HG03439 (cell line): ENCODE measurements around the gene SHISAL1.

Source experiments
- ATAC-seq: cut with Tn5 transposase; IDR thresholded peaks from one replicate; pipeline ENCODE4 v1.9.1; 2021; ENCODE audit warnings: mild to moderate bottlenecking, moderate library complexity; ENCODE audit not compliant: unreplicated experiment

The SHISAL1 gene

GRCh38 chr22:44281768-44282637, 30.7 kb downstream of the SHISAL1 start:
- ATAC-seq = no peak

DNA sequence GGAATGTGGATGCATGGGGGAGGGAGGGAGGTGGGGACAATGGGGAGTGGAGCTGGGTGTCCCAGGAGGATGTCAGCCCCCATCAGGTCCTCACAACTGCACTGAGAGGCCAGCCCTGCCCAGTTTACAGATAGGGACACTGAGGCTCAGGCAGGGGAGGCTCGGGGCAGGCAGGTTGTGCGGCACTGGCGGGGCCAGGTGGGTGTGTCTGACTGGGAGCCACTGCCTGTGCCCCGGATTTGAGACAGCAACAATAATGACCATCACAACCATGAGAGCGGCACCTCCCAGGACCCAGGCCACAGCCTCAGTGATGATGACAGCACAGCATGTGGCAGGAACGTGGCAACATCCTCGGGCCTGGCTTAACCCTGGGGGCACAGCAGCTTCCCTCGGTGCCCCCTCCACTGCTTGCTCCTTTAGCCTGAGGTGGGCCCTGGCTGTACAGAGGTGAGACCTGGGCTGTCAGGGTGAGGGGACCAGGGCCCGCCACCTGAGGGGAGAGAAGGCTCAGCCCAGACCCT, 32.0 kb downstream of the SHISAL1 start:
- ATAC-seq = no peak

DNA sequence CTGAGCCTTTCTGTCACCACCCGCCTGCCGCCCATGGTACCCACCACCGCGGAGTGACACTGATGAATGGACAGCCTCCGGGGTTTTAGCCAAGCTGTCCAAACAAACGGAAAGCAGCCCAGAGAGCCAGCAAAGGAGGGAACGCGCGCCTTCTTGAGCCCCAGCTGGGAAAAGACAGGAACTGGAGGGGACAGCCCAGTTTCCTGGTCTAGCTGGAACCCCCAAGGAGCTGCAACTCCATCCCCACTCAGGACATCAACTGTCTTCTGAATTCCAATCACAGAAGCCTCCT, 33.7 kb downstream of the SHISAL1 start:
- ATAC-seq = no peak

GRCh38 chr22:44278243-44279068, 34.3 kb downstream of the SHISAL1 start:
- no peak for ATAC-seq

DNA sequence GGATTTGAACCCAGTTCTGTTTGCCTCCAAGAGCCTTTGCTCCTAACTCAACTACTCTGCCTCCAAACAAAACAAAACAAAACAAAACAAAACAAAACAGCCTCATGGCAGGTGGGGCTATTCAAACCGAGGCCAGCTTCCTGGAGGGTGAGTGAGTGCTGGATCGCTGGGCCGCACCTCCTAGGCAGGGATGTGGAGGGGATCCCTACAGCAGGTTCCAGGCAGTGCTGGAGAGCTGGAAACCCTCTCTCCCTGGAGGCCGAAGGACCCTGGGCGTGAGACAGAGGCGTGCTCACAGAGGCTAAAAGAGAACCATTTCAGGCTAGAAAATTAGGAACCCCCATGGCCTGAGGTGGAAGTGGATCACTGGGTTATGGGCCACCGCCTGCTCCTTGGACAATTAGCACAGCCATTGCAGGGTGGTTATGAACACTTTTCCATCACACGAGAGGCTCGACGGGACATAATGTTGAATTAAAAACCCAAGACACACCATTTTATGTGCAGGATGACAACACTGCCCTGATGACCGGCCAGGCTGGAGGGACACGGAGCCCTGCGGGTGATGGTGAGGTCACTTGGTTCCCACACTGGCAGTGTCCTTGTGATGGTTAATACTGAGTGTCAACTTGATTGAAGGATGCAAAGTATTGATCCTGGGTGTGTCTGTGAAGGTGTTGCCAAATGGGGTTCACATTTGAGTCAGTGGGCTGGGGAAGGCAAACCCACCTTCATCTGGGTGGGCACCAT, 35.2 kb downstream of the SHISAL1 start:
- no peak for ATAC-seq

- ATAC-seq = no peak
Measured at GRCh38 chr22:44276706-44277356, 35.9 kb downstream of the SHISAL1 start.

- ATAC-seq = no peak
Measured at GRCh38 chr22:44276041-44276440, 36.7 kb downstream of the SHISAL1 start.

DNA sequence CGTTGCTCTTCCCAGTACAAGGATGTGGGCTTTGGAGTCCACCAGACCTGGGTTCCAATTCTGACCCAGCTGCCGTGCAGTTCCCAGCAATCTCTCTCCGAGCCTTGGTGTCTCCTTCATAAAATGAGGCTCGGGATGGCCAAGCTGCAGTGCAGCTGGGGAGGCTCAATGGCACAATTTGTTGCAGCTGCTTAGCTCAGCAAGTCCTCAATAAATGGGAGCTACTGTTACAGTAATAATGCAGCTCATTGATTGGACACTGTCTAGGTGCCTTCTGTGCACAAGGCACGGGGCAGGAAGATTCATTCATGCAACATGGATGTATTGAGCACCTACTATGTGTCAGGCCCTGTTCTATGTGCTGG, 37.1 kb downstream of the SHISAL1 start:
- no peak for ATAC-seq

GRCh38 chr22:44274918-44275630, 37.7 kb downstream of the SHISAL1 start:
- ATAC-seq = no peak

DNA sequence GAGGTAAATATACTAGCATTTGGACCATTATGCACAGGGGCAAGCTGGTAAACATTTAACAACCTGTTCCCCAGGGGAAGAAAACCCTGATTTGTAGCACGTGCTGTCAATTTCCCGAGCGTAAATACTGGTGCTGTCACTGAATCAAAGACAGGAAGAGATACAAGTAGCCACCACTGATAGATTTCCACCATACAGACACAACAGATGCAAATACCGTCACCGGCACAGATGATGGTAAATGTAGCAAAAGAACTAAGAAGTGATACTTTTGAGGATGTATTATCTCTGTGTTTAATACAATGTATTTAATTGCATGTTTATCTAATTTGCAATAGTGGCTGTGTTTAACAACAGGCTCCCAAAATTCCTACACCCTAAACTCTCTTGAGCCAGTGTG, 39.6 kb downstream of the SHISAL1 start:
- no peak for ATAC-seq

GRCh38 chr22:44272401-44272771, 40.4 kb downstream of the SHISAL1 start:
- ATAC-seq = no peak

DNA sequence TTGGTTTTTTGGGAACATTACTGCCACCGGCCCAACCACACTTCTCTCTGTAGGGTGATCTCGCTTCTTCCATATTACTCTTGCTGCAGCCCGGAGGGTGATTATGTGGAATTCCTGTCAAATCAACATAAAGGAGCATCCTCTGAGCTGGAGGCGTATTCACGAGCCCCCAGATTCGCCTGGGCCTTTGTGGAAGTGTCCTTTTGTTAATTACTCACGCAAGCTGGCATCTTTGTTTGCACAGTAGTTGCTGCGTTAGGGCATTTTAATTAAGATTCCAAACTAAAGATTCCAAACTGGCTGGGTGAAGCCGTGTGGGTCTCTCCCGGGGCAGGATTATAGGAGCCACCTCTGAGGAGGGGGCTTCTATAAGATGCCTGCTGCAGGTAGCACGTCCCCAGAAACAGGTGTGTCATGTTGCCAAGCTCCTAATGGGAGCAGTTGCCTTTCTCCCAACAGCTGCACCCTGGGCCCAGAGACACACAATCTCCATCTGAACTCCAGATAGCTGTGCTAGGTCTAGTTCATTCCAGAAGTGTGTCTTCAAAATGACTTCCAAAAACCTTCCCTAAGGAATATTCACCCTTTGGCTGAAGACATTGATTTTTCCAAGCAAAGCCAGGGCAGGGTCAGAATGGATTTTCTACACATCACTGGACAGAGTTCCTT, 40.9 kb downstream of the SHISAL1 start:
- ATAC-seq = no peak

- ATAC-seq = no peak
Measured at GRCh38 chr22:44271010-44271500, 41.7 kb downstream of the SHISAL1 start.

- ATAC-seq = no peak
Measured at GRCh38 chr22:44270556-44270880, 42.2 kb downstream of the SHISAL1 start.

- ATAC-seq = no peak
Measured at GRCh38 chr22:44269757-44270555, 42.8 kb downstream of the SHISAL1 start.

GRCh38 chr22:44269117-44269498, 43.6 kb downstream of the SHISAL1 start:
- ATAC-seq = no peak

GRCh38 chr22:44268431-44269116, 44.2 kb downstream of the SHISAL1 start:
- no peak for ATAC-seq

- no peak for ATAC-seq
Measured at GRCh38 chr22:44267856-44268255, 44.9 kb downstream of the SHISAL1 start.
